Spleen (tissue), 7 donors: ENCODE data around the gene CDH8.

ENCODE experiments used
- CTCF ChIP-seq, 11 experiments: fragments of 200-600 bp in 7 of 11; fragments of 450-650 bp in 4 of 11; sonication (generic) in 4 of 11; IDR thresholded peaks in 8 of 11; conservative IDR thresholded peaks in 3 of 11; 1 replicate in 7 of 11; 2 replicates in 4 of 11; pipeline versions ENCODE4 v1.4.0 to v1.8.0; 2016 to 2021; ENCODE audit warnings: antibody characterized with exemption in 11 of 11, inconsistent platforms in 4 of 11, mild to moderate bottlenecking in 1 of 11
- POLR2A ChIP-seq, 3 donors: fragments of 450-650 bp; IDR thresholded peaks; one replicate each; pipeline ENCODE4 v1.5.1; 2017; ENCODE audit warnings: antibody characterized with exemption in 3 of 3, mild to moderate bottlenecking in 1 of 3
- donor health status: DM: no; HTN: no; CAD: no; lungs with moderate emphysema.
- donor health status: DM: no; HTN: no; CAD: no.
- donor health status: DM: no; HTN: no; CAD: no.

GRCh38 chr16:61611847-61612491 is 424.3 kb downstream of the CDH8 start:
- no peak for TF ChIP-seq POLR2A (IDR thresholded peaks at IDR 0.05)
- TF ChIP-seq CTCF (IDR thresholded peaks at IDR 0.05 in 8 of 11, conservative IDR thresholded peaks at IDR 0.05 in 3 of 11): no peak
